K562 (cell line): ENCODE results near the gene SKAP1. TPM values are rescaled to one million over a fixed set of nuclear protein-coding genes. Genes with fewer than 3 reads are reported as not detected.

Source experiments
- CHCHD3 ChIP-seq: fragments of 250-450 bp; sonication (Bioruptor Pico); IDR thresholded peaks from 2 replicates; pipeline ENCODE4 v2.1.2; 2022; ENCODE audit warnings: mild to moderate bottlenecking
- CREM ChIP-seq: IDR thresholded peaks from 2 replicates; pipeline ENCODE4 v1.6.1; 2014; ENCODE audit warnings: antibody characterized with exemption, low read depth
- DACH1 ChIP-seq: fragments of 450-650 bp; IDR thresholded peaks from 2 replicates; pipeline ENCODE4 v1.6.1; 2018; ENCODE audit not compliant: partially characterized antibody
- EGR1 ChIP-seq: fragments of 450-650 bp; conservative IDR thresholded peaks from 2 replicates; pipeline ENCODE4 v1.6.1; 2017; ENCODE audit warnings: mild to moderate bottlenecking
- HCFC1 ChIP-seq: IDR thresholded peaks from 2 replicates; pipeline ENCODE4 v1.6.1; 2012; ENCODE audit warnings: low read depth, low read length, improper control_type of control experiment
- HMG20A ChIP-seq: fragments of 450-650 bp; formaldehyde crosslinking; conservative IDR thresholded peaks from 2 replicates; pipeline ENCODE4 v1.4.0; 2020; ENCODE audit warnings: mild to moderate bottlenecking, mixed read lengths
- KAT2B ChIP-seq: IDR thresholded peaks from one replicate; pipeline ENCODE4 v1.6.1; 2012; ENCODE audit warnings: low read depth, mild to moderate bottlenecking, control low read depth, inconsistent platforms, low read length, moderate library complexity
- MTA3 ChIP-seq: fragments of 450-650 bp; formaldehyde crosslinking; IDR thresholded peaks from 2 replicates; pipeline ENCODE4 v1.6.1; 2017; ENCODE audit warnings: mild to moderate bottlenecking, borderline replicate concordance
- NFRKB ChIP-seq: fragments of 450-650 bp; IDR thresholded peaks from 2 replicates; pipeline ENCODE4 v1.6.1; 2016; ENCODE audit warnings: low read depth
- NR2C2 ChIP-seq, 2 experiments: fragments of 200-800 bp in 1 of 2; sonication (Bioruptor generic) in 1 of 2; sonication (generic) in 1 of 2; formaldehyde crosslinking in 1 of 2; IDR thresholded peaks; 2 replicates each; pipeline versions ENCODE4 v1.6.1 to v1.8.0; 2016 to 2022; ENCODE audit warnings: mild to moderate bottlenecking in 1 of 2, missing compliant biosample characterization in 1 of 2, missing genetic modification characterization in 1 of 2, missing genetic modification reagents in 1 of 2
- PYGO2 ChIP-seq: fragments of 450-650 bp; IDR thresholded peaks from 2 replicates; pipeline ENCODE4 v1.6.1; 2016; ENCODE audit warnings: mild to moderate bottlenecking, missing genetic modification characterization, moderate library complexity, missing compliant biosample characterization
- RBM15 ChIP-seq: fragments of 200-400 bp; formaldehyde crosslinking; IDR thresholded peaks from 2 replicates; pipeline ENCODE4 v1.6.1; 2018; ENCODE audit warnings: mild to moderate bottlenecking, low read length, moderate library complexity; ENCODE audit not compliant: insufficient read depth
- SMARCA5 ChIP-seq: fragments of 450-650 bp; IDR thresholded peaks from 2 replicates; pipeline ENCODE4 v1.6.1; 2016
- SRF ChIP-seq, 2 experiments: fragments of 250-450, 450-650 bp in 1 of 2; sonication (Bioruptor Pico) in 1 of 2; sonication (generic) in 1 of 2; formaldehyde crosslinking; IDR thresholded peaks; 2 replicates each; pipeline versions ENCODE4 v1.5.0 to v1.5.1; 2020 to 2022; ENCODE audit warnings: mild to moderate bottlenecking in 1 of 2, missing genetic modification reagents in 1 of 2
- TRIM28 ChIP-seq: fragments of 450-650 bp; IDR thresholded peaks from 2 replicates; pipeline ENCODE4 v1.6.1; 2017
- ZNF124 ChIP-seq: sonication (generic); formaldehyde crosslinking; IDR thresholded peaks from 2 replicates; pipeline ENCODE4 v1.8.1; 2022; ENCODE audit warnings: missing genetic modification reagents
- ZNF699 ChIP-seq: fragments of 250-450 bp; sonication (Bioruptor Pico); IDR thresholded peaks from 2 replicates; pipeline ENCODE4 v1.8.0; 2021; ENCODE audit warnings: mild to moderate bottlenecking, moderate library complexity; ENCODE audit not compliant: insufficient replicate concordance
- ZNF766 ChIP-seq: fragments of 200-800 bp; sonication (Bioruptor generic); conservative IDR thresholded peaks from 2 replicates; pipeline ENCODE4 v1.6.1; 2016; ENCODE audit warnings: missing genetic modification characterization, missing compliant biosample characterization
- ZNF780A ChIP-seq: fragments of 250-450 bp; sonication (Bioruptor Pico); IDR thresholded peaks from 2 replicates; pipeline ENCODE4 v1.5.0; 2021; ENCODE audit warnings: mild to moderate bottlenecking
- polyA plus RNA-seq, 8 experiments: library from polyadenylated mRNA; depleted of rRNA in 4 of 8; stranded (reverse) in 5 of 8; unstranded in 3 of 8; fragments of >200 nt; fragmentation: Nextera tagmentation in 2 of 8; fragmentation: Illumina TruSeq in 1 of 8; extraction: Ambion mirVana in 2 of 8; extraction: Trizol in 1 of 8; gene quantifications; 2 replicates each; pipeline versions ENCODE4 v1.2.1 to v1.2.3, GENCODE V29; 2011 to 2014; ENCODE audit warnings: inconsistent platforms in 1 of 8, missing spikeins in 1 of 8
- total RNA-seq, 7 experiments: library from RNA; depleted of rRNA in 6 of 7; stranded (reverse); fragments of >200 nt in 6 of 7; fragmentation: Illumina TruSeq in 2 of 7; extraction: Trizol in 2 of 7; gene quantifications; 2 replicates each; pipeline versions ENCODE4 v1.2.1 to v1.2.3, GENCODE V29; 2011 to 2021; ENCODE audit warnings: low replicate concordance in 1 of 7
- TF ChIP-seq, protein P1 (sequence below): fragments of 250-450 bp; sonication (Bioruptor Pico); IDR thresholded peaks from 2 replicates; pipeline ENCODE4 v1.5.0; 2021
- TF ChIP-seq, protein P2 (sequence below): fragments of 450-650 bp; IDR thresholded peaks from 2 replicates; pipeline ENCODE4 v1.6.1; 2016; ENCODE audit warnings: antibody characterized with exemption
- TF ChIP-seq, protein P3 (sequence below), 3 experiments: IDR thresholded peaks in 2 of 3; conservative IDR thresholded peaks in 1 of 3; 2 replicates each; pipeline ENCODE4 v1.5.1; 2011 to 2012; ENCODE audit warnings: low read length in 3 of 3, mild to moderate bottlenecking in 3 of 3, control low read depth in 2 of 3, improper control_type of control experiment in 1 of 3, inconsistent platforms in 1 of 3, low read depth in 1 of 3, mixed read lengths in 1 of 3, moderate library complexity in 1 of 3; ENCODE audit not compliant: insufficient read depth in 2 of 3
- TF ChIP-seq, protein P4 (sequence below): fragments of 250-450 bp; sonication (Bioruptor Pico); IDR thresholded peaks from 2 replicates; pipeline ENCODE4 v1.4.0; 2020; ENCODE audit warnings: borderline replicate concordance
- TF ChIP-seq, protein P5 (sequence below): fragments of 200-800 bp; sonication (Bioruptor generic); IDR thresholded peaks from 2 replicates; pipeline ENCODE4 v1.6.1; 2017; ENCODE audit warnings: missing genetic modification characterization, missing compliant biosample characterization

The SKAP1 gene
- total and polyA plus RNA-seq, 9 of the 15 experiments (the other 6 are each of a cell fraction or from before 2014, with no cell fraction given), result 0.06 to 0.80 (median 0.10) TPM; not detected in 4

DNA sequence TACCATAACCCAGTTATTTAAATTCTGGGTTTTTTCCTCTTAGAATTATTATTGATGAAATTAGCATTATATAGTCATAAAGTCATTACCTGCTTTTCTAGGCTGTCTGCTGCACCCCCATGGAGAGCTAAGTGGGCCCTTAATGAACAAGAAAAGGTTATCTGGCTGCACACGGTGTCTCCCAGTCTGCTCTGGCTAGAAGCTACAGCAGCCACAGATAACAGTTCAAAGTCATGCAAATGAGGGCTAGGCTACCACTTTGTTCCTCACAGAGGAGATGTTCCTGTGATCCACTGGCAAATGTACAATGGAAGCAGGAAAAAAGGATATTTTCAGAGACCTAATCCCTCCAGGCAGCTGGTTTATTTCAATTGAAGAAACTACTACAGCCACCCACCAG is 210.4 kb downstream of the SKAP1 start (continued):
- peak; percentile 60; the same call in 1 of the 2 replicates for TF ChIP-seq CREM
- no peak for TF ChIP-seq PYGO2 (tag)
- TF ChIP-seq, protein P1, sequence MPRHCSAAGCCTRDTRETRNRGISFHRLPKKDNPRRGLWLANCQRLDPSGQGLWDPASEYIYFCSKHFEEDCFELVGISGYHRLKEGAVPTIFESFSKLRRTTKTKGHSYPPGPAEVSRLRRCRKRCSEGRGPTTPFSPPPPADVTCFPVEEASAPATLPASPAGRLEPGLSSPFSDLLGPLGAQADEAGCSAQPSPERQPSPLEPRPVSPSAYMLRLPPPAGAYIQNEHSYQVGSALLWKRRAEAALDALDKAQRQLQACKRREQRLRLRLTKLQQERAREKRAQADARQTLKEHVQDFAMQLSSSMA (CRISPR knock-in tag), result no peak
- no peak for TF ChIP-seq NFRKB
- no peak for TF ChIP-seq ZNF766 (CRISPR knock-in tag)
- no peak for TF ChIP-seq EGR1
- TF ChIP-seq CHCHD3 (CRISPR knock-in tag), result no peak
- TF ChIP-seq MTA3, result 0 out of 2 replicates have a peak, but pooled peaks have one; percentile 26
- TF ChIP-seq KAT2B, result no peak
- no peak for TF ChIP-seq ZNF780A (CRISPR knock-in tag)
- TF ChIP-seq, protein P2, sequence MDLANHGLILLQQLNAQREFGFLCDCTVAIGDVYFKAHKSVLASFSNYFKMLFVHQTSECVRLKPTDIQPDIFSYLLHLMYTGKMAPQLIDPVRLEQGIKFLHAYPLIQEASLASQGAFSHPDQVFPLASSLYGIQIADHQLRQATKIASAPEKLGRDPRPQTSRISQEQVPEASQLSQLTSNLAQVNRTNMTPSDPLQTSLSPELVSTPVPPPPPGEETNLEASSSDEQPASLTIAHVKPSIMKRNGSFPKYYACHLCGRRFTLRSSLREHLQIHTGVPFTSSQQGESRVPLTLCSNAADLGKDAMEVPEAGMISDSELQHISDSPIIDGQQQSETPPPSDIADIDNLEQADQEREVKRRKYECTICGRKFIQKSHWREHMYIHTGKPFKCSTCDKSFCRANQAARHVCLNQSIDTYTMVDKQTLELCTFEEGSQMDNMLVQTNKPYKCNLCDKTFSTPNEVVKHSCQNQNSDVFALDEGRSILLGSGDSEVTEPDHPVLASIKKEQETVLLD, result no peak
- TF ChIP-seq HMG20A (CRISPR knock-in tag), result no peak
- TF ChIP-seq, protein P3, sequence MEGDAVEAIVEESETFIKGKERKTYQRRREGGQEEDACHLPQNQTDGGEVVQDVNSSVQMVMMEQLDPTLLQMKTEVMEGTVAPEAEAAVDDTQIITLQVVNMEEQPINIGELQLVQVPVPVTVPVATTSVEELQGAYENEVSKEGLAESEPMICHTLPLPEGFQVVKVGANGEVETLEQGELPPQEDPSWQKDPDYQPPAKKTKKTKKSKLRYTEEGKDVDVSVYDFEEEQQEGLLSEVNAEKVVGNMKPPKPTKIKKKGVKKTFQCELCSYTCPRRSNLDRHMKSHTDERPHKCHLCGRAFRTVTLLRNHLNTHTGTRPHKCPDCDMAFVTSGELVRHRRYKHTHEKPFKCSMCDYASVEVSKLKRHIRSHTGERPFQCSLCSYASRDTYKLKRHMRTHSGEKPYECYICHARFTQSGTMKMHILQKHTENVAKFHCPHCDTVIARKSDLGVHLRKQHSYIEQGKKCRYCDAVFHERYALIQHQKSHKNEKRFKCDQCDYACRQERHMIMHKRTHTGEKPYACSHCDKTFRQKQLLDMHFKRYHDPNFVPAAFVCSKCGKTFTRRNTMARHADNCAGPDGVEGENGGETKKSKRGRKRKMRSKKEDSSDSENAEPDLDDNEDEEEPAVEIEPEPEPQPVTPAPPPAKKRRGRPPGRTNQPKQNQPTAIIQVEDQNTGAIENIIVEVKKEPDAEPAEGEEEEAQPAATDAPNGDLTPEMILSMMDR (IDR thresholded peaks at IDR 0.05 in 2 of 3, conservative IDR thresholded peaks at IDR 0.05 in 1 of 3; ENCODE audit: insufficient read depth in 2 of 3, low read depth in 1 of 3, low read length in 3 of 3), result no peak
- TF ChIP-seq SMARCA5, result no peak
- TF ChIP-seq DACH1, result peak; percentile 69
- TF ChIP-seq NR2C2 (CRISPR knock-in tag; IDR thresholded peaks at IDR 0.05), result no peak
- no peak for TF ChIP-seq NR2C2 (tag; IDR thresholded peaks at IDR 0.05)
- no peak for TF ChIP-seq RBM15
- no peak for TF ChIP-seq HCFC1
- no peak for TF ChIP-seq ZNF124
- TF ChIP-seq, protein P4, sequence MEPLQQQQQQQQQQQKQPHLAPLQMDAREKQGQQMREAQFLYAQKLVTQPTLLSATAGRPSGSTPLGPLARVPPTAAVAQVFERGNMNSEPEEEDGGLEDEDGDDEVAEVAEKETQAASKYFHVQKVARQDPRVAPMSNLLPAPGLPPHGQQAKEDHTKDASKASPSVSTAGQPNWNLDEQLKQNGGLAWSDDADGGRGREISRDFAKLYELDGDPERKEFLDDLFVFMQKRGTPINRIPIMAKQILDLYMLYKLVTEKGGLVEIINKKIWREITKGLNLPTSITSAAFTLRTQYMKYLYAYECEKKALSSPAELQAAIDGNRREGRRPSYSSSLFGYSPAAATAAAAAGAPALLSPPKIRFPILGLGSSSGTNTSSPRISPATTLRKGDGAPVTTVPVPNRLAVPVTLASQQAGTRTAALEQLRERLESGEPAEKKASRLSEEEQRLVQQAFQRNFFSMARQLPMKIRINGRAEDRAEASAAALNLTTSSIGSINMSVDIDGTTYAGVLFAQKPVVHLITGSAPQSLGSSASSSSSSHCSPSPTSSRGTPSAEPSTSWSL (CRISPR knock-in tag), result no peak
- TF ChIP-seq ZNF699 (CRISPR knock-in tag), result no peak
- no peak for TF ChIP-seq SRF (CRISPR knock-in tag; IDR thresholded peaks at IDR 0.05)
- TF ChIP-seq, protein P5, sequence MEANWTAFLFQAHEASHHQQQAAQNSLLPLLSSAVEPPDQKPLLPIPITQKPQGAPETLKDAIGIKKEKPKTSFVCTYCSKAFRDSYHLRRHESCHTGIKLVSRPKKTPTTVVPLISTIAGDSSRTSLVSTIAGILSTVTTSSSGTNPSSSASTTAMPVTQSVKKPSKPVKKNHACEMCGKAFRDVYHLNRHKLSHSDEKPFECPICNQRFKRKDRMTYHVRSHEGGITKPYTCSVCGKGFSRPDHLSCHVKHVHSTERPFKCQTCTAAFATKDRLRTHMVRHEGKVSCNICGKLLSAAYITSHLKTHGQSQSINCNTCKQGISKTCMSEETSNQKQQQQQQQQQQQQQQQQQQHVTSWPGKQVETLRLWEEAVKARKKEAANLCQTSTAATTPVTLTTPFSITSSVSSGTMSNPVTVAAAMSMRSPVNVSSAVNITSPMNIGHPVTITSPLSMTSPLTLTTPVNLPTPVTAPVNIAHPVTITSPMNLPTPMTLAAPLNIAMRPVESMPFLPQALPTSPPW (CRISPR knock-in tag), result no peak
- TF ChIP-seq TRIM28, result no peak
